ENCODE results near the gene ZNF860.
A peak's percentile ranks its signal among the peaks of the same experiment; 100 is the strongest.
"Not testable (repeated sequence)": the region's sequence is repeated elsewhere in the genome, so short reads cannot be mapped to it uniquely, and the experiment has no call there.

The ZNF860 gene

GRCh38 chr3:31996195-31996594 lies 14.6 kb downstream of the ZNF860 start:
- no peak for DNase-seq (ENCODE audit: low spot score)

- no peak for DNase-seq (ENCODE audit: low spot score)
Observed at GRCh38 chr3:31997500-31997899, 15.9 kb downstream of the ZNF860 start.

GRCh38 chr3:31999907-32000439 lies 18.4 kb downstream of the ZNF860 start:
- DNase-seq (ENCODE audit: low spot score) = no peak

GRCh38 chr3:32000877-32001276 lies 19.3 kb downstream of the ZNF860 start:
- DNase-seq (ENCODE audit: low spot score) = no peak

GRCh38 chr3:32002561-32003368 lies 21.2 kb downstream of the ZNF860 start:
- no peak for DNase-seq (ENCODE audit: low spot score)

GRCh38 chr3:32003380-32003779 lies 21.8 kb downstream of the ZNF860 start:
- no peak for DNase-seq (ENCODE audit: low spot score)

GRCh38 chr3:32004113-32004765 lies 22.7 kb downstream of the ZNF860 start:
- no peak for DNase-seq (ENCODE audit: low spot score)

GRCh38 chr3:32009101-32009500 lies 27.6 kb downstream of the ZNF860 start:
- no peak for DNase-seq (ENCODE audit: low spot score)

- no peak for DNase-seq (ENCODE audit: low spot score)
Observed at GRCh38 chr3:32009957-32010356, 28.4 kb downstream of the ZNF860 start.

GRCh38 chr3:32010699-32011098 lies 29.1 kb downstream of the ZNF860 start:
- DNase-seq (ENCODE audit: low spot score) = not testable (repeated sequence)

GRCh38 chr3:32015638-32016037 lies 34.1 kb downstream of the ZNF860 start:
- not testable (repeated sequence) for DNase-seq (ENCODE audit: low spot score)

GRCh38 chr3:32017286-32017685 lies 35.7 kb downstream of the ZNF860 start:
- no peak for DNase-seq (ENCODE audit: low spot score)

- DNase-seq (ENCODE audit: low spot score) = no peak
Observed at GRCh38 chr3:32018757-32019564, 37.4 kb downstream of the ZNF860 start.

GRCh38 chr3:32021155-32021554 lies 39.6 kb downstream of the ZNF860 start:
- DNase-seq (ENCODE audit: low spot score) = no peak

GRCh38 chr3:32021748-32022147 lies 40.2 kb downstream of the ZNF860 start:
- no peak for DNase-seq (ENCODE audit: low spot score)

GRCh38 chr3:32022947-32023346 lies 41.4 kb downstream of the ZNF860 start:
- peak; percentile 3 for DNase-seq (ENCODE audit: low spot score)

- no peak for DNase-seq (ENCODE audit: low spot score)
Observed at GRCh38 chr3:32026593-32026992, 45.0 kb downstream of the ZNF860 start.

- DNase-seq (ENCODE audit: low spot score) = no peak
Observed at GRCh38 chr3:32037932-32038267, 56.4 kb downstream of the ZNF860 start.

- no peak for DNase-seq (ENCODE audit: low spot score)
Observed at GRCh38 chr3:32041316-32041715, 59.8 kb downstream of the ZNF860 start.

Measured in ecto neural progenitor cell (in vitro differentiated cells).